NCI-H345 treated with DMSO at 0.1 percent for 48 hours (cell line): Measurements from ENCODE around the gene EDN2.

Experiments
- DNase-seq: peaks from one replicate; lab custom pipeline; 2025; ENCODE audit not compliant: unreplicated experiment; lab: John Stamatoyannopoulos, UW

EDN2 gene

DNA sequence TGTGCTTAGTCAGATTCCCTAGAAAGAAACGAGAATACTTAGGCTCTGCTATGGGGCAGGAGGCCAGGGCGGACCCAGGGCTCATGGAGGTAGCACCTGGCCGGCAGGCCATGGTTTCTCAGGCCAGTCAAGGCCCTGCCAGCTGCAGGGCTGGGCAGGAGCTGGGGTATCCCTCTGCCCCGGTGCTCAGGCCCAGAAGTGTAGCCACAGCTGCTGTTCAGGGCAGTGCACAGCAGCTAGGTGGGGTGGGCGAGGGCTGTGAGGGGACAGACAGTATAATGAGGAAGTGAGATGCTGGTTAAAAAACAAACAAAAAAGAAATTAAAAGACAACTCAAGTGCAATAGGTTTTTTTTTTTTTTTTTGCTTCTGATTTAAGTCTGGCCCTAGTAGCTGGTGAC is 34.0 kb upstream of the EDN2 start:
- DNase-seq, result no peak

DNA sequence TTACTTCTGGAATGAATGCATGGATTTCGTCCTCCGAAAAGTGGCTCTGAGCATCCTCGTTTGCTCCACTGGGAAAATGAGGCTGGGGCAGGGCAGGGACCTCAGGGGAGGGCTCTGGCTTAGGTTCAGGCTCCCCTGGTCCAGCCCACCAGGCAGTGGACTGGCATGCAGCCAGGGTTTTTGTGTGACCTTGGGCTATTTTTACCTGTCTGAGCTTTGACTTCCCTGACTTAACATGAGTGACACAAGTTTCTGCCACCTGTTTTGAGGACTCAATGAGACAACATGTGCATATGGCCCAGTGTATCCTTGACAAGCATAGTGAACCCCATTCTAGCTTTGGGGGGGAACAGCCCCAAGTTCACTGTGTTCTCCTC is 32.6 kb upstream of the EDN2 start:
- DNase-seq, result no peak

DNA sequence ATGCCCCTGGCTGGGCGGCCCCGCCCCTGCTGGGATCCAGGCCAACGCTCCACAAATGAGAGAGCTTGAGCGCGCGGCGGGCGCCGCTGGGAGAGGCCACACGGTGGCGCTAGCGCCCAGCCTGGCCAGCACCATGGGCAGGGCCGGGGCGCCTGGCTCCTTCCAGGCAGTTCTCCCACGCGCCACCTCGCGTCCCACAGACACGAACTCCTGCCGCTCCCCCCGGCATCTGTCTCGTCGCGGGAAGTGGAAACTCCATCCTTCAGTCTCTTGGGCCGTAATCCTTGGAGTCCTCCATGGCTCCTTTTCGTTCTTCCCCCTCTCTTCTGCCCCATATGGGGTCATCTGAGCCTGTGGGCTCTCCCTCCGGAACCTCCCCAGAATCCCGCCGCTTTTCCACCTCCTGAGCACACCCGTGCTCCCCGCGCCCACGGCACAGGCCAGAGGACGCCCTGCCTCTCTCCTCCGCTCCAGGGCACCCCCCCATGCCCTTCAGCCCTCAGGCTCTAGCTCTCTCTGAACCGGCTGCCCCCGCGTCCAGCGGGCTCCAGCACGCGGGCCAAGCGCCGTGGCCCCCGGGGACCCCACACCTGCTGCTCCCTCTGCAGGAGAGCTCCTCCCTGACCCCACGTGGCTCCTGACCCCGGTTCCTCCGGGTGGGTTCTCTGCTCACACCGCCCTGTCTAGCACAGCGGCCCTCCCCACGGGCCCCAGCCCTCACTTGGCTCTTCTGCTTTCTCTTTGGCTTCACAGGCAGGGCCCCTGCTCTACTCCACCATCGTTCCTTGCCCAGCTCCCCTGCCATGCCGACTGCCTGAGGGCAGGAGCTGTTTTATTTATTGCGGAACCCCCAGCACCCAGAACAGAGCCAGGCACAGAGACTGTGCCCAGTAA is 31.9 kb upstream of the EDN2 start:
- peak; percentile 69 for DNase-seq

DNA sequence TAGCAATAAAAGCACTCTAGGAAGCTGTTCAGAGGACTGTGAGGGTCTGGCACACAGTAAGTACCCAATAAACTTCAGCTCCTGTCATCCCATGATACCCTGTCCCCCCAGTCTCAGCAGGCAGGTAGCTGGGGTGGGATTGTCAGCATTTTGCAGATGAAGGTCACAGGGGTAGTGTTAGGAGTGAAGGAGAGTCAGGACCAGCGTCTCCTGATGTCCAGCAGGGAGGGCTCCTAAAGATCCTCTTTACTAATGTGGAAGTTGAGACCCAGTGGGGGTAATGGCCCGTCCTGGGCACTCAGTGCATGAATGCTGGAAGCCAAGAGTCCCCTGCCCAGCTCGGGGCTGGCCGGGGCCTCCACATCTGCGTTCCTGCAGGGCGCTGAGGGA is 31.3 kb upstream of the EDN2 start:
- DNase-seq, result no peak

DNA sequence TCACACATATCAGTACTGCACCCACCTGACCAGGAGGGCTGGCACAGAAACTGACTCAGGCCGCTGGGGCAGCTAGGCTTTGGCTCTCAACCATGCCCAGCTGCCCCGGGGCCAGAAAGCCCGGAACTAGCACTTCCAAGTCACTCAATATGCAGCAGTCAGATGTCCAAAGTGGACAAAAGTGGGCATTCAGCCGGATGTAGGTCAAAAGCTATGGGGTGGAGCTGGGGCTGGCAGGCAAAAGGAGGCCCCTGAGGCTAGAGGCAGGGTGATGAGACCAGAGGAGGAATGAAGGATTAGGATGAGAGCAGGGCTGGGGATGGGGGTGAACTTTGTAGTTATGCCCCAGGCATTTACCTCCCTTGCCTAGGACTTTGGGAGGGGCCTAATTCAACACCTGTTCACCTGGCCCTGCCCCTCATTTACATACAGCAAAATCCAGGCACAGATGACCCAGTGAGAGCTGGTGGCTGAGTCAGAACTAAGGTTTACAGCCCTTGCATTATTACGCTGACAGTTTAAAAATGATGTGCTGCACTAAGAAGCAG is 30.7 kb upstream of the EDN2 start:
- no peak for DNase-seq

DNA sequence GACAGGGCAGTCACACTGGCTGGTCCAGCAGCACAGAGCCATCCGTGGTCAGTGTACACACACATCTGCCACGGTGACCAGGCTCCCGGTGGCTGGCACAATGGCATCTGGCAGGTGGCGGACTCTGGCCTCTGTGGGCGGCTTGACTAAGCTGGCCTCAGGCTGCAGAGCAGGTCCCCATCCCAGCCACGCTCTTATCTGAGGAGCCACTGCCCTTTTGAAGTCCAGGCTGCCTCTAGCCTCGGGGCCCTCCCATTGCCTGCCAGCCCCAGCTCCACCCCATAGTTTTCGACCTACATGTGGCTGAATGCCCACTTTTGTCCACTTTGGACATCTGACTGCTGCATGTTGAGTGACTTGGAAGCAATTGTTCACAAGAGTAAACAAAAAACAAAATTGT is 29.9 kb upstream of the EDN2 start:
- no peak for DNase-seq

DNA sequence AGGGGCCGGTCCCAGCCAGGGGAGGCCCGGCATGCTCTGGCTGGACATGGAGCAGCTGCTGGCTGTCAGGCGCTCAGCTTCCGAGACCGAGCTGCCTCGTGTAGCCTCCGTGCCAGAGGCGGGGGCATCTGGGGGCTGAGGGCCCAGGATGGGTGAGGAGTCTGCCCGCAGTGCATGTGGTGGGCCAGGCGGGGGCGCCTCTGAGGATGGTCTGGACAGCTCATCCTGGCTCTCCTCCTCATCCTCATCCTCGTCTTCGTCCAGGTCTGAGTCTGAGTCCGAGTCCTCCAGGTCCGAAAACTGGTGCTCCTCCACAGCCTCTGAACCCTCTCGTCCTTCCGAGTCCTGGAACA is 28.9 kb upstream of the EDN2 start:
- no peak for DNase-seq

DNA sequence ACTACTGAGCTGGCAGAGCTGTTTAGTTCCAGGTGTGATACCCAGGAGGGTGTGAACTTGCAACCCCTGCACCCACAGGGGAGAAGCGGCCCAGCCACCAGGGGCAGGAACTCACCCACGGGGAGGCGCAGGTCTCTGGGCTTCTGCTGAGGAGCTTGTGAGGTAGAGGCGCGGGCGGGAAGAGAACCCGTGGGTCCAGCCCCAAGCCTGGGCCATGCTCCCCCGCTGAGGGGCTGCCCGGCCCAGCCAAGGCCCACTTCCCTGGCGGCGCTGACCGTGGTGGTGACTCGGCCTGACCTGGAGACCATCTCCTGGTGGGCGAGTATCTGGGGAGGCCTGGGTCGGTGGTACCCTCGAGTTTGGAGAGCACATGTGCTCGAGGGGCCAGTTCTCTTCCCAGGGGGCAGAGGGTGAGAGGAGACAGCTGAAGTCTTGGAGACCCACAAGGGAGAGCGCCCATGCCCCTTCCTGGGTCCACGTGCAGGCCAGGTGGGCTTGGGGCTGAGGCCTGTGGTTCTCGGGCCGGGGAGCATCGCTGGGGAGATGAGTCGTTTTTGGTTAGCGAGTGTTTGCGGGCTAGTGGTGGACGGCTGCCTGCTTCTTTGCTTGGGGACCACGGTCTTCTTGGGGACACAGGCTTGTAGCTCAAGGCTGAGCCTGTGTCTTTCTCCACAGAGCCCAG is 28.4 kb upstream of the EDN2 start:
- no peak for DNase-seq

DNA sequence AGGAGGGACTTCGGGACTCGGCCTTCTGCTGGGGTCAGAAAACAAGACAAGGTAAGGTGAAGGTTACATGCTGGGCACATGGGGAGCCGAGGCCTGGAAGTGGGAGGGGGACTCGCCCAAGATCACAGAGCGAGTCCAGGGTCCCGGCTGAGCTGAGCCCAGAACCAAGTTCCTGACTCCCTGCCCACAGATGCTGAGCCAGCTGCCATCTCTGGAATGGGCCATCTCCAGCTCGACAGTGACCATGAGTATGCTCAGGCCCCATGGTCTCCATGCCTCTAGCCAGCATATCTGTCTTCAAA is 26.7 kb upstream of the EDN2 start:
- no peak for DNase-seq

DNA sequence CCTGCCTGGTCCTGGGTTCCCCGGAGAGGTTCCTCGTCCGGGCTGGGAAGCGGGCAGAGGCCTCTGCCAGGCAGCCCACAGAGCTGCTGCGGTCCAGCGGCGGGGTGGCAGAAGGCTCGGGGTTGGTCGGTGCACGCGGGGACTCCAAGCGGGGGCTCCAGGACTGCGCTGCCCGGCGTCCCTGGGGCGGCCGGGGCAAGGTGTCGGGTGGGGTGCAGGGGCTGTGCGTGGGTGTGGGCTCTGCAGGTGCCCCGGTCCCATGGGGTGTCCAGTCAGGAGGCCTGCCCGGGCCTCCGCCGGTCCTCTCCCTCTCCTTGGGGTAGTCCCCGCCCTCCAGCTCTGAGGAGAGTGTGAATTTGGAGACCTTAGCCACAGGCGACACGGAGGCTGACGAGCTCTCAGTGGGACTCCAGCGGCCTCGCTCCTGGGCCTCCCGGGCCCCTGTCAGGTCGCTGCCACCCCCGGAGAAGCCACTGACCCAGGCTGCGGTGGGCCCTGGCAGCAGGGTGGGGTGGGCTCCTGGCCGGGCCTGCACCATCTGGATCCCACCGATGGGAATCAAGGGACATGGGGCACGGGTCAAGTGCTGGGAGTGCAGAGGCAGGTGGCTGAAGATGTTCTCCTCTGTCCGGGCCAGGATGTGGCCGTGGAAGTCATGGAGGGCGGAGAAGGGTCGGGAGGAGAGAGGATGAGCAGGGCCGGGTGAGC is 26.2 kb upstream of the EDN2 start:
- no peak for DNase-seq

DNA sequence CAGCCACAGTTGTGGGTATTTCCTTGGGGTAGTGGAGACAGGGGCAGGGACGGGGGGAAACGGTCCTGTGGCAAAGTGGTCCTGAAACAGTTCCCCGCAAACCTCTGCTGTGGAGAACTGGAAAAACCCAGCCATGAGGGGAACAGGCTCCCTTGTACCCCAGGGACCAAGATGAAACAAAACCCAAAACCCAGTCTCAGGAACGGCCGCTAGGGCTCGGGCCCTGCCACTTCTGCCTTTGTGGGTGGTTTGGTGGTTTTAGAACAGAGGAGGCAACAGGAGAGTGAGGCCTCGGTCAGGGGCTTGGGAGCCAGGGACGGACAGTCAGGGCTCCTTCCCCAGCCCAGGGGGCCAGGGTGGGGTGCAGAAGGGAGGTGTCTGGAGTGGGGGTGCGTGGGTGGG is 24.8 kb upstream of the EDN2 start:
- no peak for DNase-seq

DNA sequence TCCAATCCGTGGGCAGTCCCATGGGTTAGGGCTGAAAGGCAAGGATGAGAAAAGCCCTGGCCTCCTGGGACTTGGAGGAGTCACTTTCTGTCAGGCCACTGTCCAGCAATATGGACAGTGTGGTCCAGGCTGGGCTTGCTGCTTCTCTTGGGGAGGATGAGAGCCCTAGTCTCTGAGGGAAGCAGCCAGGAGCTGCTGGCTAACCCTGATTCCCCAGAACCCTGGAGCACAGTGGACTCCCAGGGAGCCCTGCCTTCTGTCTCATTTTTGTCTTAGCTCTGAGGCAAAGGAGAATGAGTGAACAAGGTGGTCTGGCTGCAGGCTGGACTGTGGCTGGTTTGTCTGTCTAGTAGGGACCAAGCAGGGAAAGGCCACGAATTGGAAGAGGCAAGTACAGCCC is 23.8 kb upstream of the EDN2 start:
- DNase-seq, result no peak

DNA sequence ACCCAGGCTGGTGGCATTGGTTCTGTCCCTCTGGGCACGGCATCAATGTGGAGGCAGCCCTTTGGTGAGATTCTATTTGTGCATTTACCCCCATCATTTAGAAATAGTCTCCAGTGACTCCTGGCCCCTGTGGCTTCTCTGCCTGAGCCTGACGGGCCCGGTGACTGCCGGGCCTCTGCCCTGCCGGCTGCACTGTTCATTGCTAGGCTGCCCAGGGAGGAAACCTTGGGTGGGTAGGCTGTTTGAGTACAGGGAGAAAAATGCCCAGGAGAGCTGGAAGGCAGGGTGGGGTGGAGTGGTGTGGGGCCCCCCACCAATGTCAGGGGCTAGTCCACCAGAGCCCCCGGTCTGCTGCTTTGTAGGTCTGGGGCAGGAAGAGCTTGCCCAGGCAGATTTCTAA is 23.4 kb upstream of the EDN2 start:
- no peak for DNase-seq

DNA sequence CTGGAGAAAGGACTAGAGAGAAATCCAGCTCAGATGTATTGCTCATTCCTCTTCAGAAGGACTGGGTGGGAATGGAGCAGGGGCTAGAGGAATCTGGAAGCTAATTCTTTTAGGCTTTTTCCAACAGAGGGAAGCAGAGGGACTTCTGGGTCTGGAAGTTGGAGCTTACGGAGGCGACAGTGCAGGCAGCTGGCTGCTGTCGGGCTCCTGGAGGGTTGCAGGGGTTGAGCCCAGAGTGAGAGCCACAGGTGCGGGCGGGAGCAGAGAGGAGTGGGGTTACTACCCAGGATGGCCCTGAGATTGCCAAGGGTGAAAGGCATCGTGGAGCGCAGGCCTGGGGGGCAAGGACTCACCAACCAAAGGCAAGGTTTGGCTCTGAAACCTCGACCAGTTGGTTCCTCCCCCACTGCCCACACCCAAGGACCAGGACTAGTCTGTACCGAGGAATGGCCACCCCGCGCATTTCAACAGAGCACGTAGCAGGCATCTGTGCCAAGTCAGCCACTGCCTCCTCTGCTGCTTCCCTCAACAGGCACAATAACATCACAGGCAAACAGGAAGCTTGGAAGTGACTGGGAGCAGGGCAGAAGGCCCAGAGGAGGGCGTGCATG is 22.7 kb upstream of the EDN2 start:
- DNase-seq, result no peak

DNA sequence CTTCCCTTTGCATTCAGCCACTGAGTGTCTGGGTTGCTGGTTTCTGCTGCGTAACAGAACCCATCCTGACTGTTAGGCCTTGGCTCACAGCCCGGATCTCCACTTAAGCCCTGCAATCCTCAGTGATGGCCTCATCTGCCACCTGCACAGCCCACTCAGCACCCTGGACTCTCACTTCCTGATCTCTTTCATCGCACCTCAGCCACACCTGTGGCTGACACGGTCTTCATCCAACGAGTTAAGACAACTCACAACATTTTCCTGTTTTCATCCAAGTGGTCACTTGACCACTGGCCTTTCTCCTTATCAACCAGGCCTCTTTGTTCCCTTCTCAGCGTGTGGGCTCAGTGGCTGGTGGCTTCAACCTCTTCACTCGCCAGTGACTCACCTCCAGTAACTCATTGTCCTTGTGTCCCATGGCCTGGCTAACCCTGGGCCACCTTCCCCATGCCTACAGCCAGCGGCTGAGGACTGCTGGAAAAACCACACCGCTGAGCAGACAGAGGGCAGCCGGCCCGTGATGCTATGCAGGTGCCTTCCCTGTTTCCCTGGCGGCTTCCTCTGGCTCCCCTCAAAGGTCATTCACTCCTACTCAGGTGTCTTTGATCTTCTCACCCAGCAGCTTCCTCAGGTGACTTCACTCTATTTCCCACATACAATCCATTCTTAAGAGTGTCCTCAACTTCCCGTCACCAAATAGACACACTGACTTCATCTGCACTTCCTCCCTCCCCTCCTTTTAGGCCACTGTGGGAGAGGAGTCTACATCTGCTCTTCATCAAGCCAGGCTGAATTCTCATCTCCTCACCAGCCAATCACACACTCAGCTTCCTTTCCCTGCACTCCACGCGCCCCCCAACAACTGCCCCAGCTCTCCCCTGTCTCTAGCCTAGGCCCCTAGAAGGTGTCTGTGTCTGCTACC is 19.9 kb upstream of the EDN2 start:
- peak; percentile 53 for DNase-seq

DNA sequence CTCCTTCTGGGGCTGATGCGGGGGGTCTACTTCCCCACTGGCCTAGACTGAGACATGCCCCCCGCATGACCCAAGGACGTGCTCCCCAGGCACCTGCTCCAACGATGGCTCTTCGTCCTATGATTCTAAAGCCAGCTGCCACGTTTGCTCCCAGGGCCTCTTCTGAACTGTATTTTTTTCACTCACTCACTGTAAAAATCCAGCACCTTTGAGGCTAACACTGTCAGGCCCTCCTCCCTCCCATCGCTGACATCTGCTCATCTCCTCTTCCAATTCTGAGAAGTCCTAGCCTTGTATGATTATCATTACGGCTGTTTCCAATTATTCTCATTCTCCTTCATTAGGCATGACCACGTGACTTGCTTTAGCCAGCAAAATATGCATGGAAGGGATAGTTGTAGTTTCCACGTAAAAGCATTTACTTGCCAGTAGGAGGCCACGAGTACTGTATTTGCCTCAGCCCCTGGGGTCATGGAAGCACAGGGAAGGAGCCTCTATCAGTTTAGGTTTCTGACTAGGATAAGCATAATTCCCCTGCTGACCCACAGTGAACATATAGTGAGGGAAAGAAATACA is 19.1 kb upstream of the EDN2 start:
- DNase-seq, result no peak

DNA sequence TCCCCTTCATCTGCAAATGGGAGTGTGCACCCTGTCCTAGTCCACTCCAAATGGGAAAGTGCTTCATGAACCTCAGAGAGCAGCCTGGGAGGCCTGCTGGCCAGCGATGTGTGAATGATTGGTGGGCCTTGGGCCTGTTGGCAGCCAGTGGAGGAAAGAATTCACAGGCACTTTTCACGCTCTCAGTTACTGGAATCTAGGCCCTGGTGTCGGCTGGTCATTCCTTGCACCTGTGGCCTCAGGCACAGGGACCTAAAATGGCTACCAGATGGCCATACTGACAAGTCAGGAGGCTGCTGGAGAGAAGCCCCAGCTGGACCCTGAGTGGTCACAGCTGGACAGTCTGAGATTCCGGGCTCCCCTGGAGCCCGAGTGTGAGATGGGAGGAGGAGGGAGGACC is 18.4 kb upstream of the EDN2 start:
- no peak for DNase-seq

DNA sequence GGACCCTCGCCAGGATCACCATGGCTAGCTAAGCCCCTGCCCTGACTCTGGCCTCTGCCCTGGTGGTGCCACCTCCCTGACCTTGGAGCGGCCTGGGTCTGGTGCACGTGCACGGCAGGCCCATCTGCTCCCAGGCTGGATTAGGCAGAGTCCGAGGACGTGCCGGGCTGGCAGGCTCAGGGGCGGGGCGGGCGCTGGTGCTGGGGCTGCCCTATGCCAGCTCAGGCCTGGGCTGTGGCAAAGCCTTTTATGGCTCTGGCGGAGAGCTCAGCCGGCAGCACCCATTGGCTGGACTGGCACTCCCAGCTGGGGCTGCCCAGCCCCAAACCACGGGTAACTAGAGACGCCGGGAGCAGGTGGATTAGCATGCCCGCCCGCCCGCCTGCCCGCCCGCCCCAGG is 17.1 kb upstream of the EDN2 start:
- DNase-seq, result no peak

DNA sequence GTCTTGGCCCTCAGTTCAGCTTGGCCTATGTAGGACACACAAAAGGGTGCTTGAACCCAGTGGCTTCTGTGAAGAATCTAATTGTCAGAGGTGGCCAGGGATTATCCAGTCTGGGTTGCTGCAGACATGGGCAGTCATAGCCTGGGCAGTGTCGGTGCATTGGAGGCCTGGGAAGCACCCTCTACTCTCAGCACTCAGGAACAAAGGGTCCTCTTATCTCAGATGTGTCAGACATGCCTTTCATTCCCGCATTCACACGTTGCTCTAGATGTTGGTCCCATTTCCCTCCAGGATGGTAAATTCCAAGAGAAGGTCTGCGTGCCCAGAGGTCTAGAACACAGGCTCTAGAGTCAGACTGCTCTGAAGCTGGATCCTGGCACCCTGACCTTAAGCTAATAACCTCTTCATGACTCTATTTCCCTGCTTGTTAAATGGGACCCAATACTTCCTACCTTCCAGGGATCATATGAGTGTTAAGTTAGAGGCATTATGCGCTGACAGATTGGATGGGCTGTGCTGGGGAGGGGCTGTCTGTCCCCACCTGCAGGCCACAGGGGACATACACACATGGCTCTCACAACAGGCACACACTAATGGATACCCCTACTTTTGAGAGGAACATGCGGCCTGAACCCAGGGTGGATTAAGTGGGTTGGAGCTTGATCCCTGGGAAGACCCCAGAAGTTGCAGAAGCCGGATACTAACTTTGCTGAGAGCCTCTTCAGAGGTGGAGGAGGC is 16.5 kb upstream of the EDN2 start:
- no peak for DNase-seq

DNA sequence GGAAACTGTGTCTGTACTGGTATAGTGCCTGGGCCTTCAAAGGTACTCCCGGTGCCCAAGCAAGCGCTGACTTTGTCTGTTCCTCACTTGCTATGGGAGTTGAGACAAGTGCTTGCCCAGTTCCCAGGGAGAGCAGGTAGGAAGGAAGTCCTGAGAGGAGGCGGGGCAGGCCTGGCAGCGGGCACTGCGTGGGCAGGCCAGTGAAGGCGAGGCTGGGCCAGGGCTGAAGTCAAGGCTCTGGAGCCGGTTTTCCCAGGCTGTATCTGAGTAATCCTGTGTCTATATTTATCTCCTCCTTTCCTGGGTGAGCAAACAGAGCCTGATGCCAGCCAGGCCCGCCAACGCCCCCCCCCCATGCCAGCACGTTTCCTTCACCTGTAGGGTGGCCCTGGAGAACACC is 15.9 kb upstream of the EDN2 start:
- DNase-seq, result no peak
